ENCODE data around the gene TRIM63.

TRIM63 gene

DNA sequence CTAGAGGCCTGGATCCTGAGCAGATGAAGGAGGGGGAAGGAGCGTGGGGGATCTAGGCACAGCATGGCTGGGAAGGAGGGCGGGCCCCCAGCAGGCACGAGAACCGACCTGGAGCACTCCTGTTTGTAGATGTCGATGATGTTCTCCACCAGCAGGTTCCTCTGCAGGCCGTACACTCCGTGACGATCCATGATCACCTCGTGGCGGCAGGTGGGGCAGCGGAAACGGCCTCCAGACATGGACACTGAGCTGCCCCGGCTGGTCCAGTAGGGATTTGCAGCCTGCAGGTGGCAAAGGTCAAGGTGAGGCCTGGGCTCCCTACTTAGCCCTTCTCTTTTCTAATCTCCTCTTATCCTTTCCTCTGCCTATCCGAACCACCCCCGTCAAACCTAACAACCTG, 1.3 kb downstream of the TRIM63 start:
- in situ Hi-C loops (cut with HindIII; ENCODE audit: low pct_ligation_motif_present, low pct_unique_long_range_greater_than_20kb, low sequenced_read_pairs): no loop called here
- no peak for DNase-seq

DNA sequence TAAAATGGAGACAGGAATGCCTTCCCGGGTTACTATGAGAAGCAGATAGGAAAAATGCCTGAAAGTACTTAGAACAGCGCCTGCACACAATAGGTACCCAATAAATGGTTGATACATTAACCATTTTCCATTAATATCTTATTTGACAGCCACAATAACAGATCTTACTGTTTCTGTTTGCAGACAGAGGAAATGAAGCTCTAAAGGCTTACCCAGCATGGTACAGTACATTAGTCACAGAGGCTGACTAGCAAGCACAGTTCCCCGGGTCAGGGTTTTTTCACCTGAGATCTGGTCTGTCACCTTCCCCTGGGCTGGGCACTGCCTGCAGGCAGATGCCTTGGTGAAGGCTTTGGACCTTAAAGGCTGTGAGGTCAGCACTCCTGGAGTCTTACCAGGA, 2.9 kb downstream of the TRIM63 start:
- in situ Hi-C loops (cut with HindIII; ENCODE audit: low pct_ligation_motif_present, low pct_unique_long_range_greater_than_20kb, low sequenced_read_pairs): no loop called here
- peak; percentile 21 for DNase-seq

DNA sequence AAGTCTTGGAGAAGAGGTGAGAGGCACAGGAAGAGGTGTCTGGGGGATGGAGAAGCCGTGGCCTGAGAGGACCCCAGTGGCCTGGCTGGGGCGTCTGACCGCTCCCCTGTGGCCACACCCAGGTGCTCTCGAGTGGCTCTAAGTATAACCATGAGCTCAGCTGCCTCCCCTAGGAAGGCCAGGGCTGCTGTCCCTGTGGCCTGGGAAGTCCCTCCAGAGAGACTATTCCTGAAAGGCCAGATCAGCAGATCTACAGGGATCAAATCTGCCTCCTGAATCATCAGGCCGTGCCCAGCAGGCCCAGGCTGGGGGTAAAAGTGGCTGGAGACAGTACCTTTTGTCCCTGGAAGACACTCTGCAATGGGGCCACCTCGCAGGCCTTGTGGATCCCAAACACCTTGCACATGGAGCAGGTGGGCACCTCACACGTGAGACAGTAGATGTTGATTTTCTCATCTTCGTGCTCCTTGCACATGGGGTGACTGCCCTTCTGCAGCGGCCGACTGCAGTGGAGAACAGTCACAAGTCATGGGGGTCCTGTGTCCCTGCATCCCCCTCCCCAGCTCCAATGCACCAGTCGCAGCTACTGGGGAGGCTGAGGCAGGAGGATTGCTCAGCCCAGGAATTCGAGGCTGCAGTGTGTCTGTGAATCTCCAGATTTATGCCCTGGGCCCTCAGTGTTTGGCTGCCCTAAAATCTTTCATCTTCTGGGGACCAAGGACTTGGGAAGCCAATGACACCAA, 6.4 kb downstream of the TRIM63 start:
- no peak for DNase-seq
- in situ Hi-C loops (cut with HindIII; ENCODE audit: low pct_ligation_motif_present, low pct_unique_long_range_greater_than_20kb, low sequenced_read_pairs): no loop called here

DNA sequence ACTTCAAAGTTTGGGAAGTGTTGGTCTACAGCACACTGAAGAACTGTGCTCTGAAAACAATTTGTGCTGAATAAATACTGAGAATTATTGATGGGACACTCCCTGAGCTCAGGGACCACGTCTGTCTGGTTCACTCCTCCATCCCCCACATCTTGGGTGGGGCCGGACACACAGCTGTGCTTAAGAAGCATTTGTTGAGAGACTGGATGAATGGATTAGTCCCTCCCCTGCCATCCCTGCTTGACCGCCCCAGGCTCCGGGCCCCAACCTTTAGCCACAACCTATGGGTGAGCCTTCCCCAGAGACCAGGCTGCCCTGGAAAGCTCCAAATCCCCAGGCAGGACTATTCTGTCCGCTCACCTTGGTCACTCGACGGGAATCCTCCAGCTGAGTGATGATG, 7.5 kb downstream of the TRIM63 start:
- in situ Hi-C loops (cut with HindIII; ENCODE audit: low pct_ligation_motif_present, low pct_unique_long_range_greater_than_20kb, low sequenced_read_pairs): no loop called here
- no peak for DNase-seq

DNA sequence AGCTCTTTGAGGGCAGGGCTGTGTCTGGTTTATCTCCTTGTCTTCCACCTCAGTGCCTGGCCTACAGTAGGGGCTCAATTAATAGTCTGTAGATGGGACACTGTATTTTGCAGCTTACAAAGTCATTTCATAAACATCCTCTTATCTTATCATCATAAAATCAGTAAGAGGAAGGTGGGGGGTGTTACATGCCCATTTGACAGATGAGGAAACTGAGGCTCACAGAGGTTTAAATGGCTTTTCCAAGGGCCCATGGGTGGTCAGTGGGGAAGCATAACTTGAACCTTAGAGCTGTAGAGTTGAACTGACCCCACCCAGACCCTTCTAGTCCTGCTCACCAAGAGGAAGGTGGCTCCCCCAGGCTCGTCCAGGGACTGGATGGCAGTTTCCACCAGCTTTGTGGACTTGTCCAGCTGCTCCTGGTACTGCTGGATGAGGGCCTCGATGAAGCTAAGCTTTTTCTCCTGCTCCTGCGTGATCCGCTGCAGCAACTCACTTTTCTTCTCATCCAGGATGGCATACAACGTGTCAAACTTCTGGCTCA, 9.3 kb downstream of the TRIM63 start:
- DNase-seq: no peak
- in situ Hi-C loops (cut with HindIII; ENCODE audit: low pct_ligation_motif_present, low pct_unique_long_range_greater_than_20kb, low sequenced_read_pairs): no loop called here

DNA sequence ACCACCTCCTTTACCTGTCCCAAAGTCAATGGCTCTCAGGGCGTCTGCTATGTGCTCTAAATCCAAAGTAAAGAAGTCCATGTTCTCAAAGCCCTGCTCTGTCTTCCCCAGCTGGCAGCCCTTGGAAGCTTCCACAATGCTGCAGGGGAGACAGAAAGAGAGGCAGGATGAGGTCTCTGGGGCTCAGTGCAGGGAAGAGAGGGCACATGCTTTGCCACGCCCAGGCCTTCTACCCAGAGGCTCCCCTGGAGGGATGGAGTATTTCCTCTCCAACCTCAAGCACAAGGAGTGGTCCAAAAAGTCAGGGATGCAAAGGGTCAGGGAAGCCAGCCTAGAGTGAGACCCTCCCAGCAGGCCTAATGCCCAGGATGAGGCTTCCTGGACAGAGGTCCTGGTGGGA, 10.2 kb downstream of the TRIM63 start:
- in situ Hi-C loops (cut with HindIII; ENCODE audit: low pct_ligation_motif_present, low pct_unique_long_range_greater_than_20kb, low sequenced_read_pairs): no loop called here
- DNase-seq: no peak

DNA sequence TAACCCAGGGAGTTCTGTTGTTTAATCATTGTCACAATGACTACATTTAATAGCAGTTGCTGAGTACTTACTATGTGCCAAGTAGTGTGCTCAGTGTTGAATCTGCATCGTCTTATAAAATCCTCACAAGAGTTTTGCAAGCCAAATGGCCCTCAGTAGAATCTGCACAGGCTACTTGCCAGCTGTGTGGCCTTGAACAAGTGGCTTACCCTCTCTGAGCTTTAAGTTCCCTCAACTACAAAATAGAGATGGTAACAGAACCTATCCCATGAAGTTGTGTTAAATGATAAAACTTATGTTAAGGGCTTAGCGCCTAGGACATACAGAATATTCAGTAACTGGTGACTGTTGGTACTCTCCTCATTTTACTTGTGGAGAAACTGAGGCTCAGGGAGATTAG, 12.4 kb downstream of the TRIM63 start:
- in situ Hi-C loops (cut with HindIII; ENCODE audit: low pct_ligation_motif_present, low pct_unique_long_range_greater_than_20kb, low sequenced_read_pairs): no loop called here
- no peak for DNase-seq

DNA sequence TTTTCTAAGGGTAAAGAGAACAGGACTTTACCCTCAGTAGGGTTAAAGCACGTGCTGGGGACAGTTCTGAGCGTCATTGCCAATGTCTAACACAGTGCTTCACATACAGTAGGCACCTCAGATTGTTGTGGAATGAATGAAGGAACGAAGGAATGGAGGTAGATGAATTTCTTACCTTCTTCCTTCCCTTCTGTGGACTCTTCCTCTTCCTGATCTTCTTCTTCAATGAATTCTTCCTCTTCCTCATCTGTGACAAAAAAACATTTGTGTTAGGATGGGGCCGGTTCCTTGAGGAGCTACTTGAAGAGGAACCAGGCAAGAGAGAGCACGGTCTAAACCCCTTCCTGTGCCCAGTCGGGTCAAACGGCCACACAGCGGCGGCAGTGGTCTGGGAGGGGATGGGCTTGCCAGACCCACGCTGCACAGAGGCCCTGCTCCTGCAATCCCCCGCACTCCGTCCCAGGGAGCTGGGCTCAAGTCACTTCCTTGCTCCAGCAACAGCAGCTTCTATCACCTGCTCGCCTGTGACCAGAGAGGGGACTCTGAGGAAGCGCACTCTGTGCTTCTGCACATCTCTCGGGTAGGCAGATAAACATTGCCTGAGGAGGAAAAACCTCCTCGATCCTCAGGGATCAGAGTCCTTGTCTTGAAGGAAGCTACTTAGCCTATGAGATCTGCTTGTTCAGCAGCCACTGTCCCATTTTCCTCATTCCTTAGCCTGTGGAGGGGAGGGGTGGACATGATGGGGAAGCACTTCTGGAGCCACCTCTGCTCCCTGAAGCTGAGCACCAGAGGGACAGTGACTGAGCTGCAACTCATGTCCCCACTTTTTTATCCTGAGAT, 13.5 kb downstream of the TRIM63 start:
- no peak for DNase-seq
- in situ Hi-C loops (cut with HindIII; ENCODE audit: low pct_ligation_motif_present, low pct_unique_long_range_greater_than_20kb, low sequenced_read_pairs): no loop called here

DNA sequence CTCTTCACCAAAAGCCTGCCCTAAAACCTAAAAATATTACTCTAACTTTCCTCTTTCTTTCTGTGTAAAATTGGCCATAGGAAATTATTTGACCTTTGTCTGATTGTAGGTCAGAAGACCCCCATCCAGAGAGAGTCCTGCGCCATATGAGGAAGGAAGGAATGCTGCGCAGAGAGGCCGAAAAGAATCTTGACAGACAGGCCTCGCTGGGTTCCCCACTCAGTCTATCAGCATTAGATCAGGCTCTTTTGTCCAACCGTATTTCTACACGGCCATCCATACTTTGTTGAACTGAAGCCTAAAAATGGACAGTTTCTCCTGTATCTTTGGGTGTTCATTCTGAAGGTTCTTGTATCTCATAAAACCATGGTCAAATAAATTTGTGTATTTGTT, 17.2 kb downstream of the TRIM63 start:
- in situ Hi-C loops (cut with HindIII; ENCODE audit: low pct_ligation_motif_present, low pct_unique_long_range_greater_than_20kb, low sequenced_read_pairs): no loop called here
- DNase-seq: no peak

DNA sequence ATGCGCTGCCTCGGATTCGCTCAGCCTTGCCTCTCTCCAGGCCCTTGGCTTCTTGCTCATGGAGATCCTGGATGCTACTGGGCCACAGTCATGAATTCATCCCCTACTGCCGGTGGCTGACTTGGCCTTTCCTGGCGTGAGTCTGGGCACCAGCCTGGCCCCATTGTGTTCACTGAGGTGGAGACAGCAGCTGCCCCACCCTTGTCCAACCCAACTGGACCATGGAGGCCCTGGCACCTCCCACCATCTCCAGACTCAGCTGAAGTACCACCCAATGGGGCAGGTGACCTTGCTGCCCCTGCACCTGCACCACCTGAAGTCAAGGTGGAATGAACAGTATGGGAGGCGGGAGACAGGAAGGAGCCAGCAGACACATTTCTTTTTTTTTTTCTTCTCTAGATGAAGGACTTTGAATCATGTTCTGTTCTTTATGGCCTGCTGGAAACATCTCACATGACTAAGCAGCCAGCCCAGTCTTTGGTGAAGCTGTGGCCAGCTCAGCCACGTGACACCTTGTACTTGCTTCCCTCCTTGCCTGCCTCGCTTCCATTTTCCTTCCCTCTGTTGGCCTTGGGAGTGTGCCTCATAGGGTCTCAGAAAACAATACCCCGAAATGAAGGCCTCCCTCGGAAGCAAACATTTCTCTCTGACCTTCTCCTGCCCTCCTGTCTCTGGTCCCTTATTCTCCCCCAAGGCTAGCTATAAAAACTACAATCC, 17.7 kb downstream of the TRIM63 start:
- in situ Hi-C loops (cut with HindIII; ENCODE audit: low pct_ligation_motif_present, low pct_unique_long_range_greater_than_20kb, low sequenced_read_pairs): no loop called here
- DNase-seq: no peak

DNA sequence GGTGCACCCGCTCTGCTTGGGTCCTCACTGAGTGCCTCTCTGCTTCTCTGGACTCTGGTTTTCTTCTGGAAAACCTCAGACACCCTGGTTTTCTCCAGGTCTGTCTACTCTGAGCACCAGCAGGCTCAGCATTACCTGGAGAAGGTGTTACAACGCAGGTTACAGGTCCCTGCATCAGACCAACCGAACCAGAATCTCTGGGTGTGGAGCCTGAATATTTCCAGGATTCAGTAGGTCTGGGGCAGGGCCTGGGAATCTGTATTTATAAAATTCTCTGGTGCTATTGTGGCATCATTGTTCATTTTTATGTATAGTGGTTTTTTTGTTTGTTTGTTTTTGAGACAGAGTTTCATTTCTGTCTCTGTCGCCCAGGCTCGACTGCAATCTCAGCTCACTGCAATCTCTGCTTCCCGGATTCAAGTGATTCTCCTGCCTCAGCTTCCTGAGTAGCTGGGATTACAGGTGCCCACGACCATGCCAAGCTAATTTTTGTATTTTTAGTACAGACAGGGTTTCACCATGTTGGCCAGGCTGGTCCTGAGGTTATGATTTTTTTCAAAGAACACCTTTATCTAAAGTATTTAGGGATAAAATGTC, 20.1 kb downstream of the TRIM63 start:
- DNase-seq: no peak
- in situ Hi-C loops (cut with HindIII; ENCODE audit: low pct_ligation_motif_present, low pct_unique_long_range_greater_than_20kb, low sequenced_read_pairs): no loop called here

DNA sequence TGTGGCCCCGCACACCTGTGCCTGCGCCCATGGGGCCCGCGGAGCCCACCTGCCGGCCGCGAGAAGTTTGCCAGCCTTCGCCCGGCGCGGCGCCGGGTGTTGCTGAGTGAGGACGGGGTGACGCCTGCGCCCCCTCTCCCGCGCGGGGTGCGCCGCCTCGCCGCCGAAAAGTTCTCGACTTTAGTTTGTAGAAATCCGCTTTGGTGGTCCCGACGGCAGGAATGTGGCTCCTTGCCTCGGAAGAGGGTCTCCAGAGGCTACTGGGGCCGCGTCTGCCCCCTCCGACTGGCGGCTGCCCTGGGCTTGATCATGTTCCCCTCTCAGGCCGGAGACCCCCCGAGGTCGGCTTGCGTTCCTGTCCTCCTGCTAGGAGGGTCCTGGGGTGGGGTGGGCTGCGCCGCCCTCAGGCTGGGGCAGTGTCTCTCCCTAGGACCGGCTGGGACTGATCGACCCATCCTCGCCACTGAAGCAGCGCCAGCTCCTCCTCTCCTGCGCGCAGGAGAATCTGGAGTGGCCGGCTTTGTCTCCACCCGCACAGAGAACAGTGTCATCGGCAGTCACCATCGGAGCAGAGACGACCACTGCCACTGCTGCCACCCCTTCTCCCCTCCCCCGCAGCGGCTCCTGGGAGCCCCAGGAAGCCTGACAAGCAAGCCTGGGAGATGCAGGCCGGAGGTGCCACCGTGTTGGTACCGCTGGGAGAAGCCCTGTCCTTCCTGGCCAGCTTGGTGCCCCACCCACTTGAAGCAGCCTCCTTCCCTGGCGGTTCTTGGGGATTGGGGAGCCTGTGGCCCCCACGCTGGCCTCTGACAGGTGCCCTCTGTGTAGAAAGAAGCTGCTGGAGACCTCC, 21.0 kb downstream of the TRIM63 start:
- in situ Hi-C loops (cut with HindIII; ENCODE audit: low pct_ligation_motif_present, low pct_unique_long_range_greater_than_20kb, low sequenced_read_pairs): no loop called here
- DNase-seq: no peak

DNA sequence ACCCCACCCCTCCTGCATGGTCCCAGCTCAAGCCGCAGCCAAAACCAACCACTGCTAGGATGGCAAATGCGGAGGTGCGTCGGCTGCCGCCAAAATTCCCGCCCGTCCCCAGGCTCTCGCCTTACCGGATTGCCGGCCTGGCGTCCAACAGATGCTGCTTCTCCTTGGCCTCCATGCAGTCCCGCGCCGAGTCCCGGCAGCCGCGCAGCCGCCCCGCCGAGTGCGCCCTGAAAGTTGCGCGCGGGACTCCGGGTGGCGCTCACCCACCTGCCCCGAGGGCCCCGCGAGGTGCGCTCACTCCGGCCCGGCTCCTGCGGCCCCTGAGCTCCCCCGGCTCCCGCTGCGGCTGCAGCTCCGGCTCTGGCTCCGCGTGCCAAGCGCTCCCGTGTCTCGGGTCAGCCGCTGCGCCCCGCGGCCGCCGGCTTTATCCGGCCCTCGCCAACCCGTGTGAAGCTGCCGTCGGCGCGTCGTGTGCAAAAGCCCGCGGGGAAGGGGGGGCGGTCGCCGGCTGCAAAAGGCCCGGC, 21.6 kb downstream of the TRIM63 start, which contains the start of gene SLC30A2:
Gene SLC30A2 (minus strand): TSS at position 397 of the 524 bp plus-strand sequence. CDS start 222 bp downstream, at position 175.
- DNase-seq: no peak
- in situ Hi-C loops (cut with HindIII; ENCODE audit: low pct_ligation_motif_present, low pct_unique_long_range_greater_than_20kb, low sequenced_read_pairs): no loop called here

DNA sequence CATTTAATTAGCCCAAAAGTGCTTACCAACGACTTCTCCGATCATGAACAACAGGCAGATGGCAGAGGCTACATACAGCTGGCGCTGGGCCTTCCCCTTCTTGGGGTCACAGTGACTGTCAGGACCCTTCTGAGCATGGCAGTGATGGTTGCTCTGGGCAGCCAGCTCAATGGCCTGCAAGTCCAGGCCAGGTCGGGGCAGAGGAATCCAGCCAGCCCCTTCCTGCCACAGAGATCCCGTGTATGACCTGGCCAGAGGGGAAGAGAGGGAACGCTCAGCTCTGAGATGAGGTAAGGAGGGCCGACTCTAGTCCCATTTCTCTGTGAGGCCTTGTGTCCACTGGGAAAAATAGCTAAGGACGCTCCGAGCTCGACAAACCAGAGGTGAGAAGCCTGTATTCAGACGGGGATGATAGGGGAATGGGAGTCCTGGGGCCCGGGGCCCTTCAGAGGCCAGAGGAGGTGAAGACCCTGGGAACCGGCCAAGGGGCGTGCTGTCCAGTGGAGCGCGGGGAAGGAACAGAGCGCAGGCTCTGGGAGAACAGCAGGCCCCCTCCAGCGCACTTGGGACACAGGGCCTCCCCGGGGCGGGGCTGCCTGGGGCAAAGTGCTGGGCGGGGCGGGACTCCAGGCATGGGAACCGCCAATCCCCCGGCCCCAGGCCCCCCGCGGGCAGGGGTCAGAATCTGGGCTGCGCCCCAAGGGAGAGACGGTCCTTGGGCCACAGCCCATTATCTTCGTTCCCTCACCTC, 22.3 kb downstream of the TRIM63 start:
- DNase-seq: no peak
- in situ Hi-C loops (cut with HindIII; ENCODE audit: low pct_ligation_motif_present, low pct_unique_long_range_greater_than_20kb, low sequenced_read_pairs): no loop called here

DNA sequence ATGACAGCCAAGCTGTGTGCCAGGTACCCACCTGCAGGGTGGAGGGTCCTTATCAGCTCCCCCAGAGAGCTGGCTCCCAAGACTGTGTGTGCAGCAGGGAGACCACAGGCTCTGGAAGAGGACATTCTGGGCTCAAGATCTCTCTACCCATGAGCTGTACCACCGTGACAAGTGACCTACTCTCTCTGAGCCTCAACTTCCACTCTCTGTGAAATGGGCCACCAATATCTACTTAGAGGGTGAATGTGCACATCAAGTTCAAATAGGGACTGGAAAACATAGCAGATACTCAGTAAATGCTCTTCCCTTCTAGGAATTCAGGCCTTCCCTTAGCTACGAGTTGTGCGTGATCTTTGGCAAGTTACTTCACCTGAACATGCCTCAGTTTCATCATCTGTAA, 23.0 kb downstream of the TRIM63 start:
- no peak for DNase-seq
- in situ Hi-C loops (cut with HindIII; ENCODE audit: low pct_ligation_motif_present, low pct_unique_long_range_greater_than_20kb, low sequenced_read_pairs): no loop called here

DNA sequence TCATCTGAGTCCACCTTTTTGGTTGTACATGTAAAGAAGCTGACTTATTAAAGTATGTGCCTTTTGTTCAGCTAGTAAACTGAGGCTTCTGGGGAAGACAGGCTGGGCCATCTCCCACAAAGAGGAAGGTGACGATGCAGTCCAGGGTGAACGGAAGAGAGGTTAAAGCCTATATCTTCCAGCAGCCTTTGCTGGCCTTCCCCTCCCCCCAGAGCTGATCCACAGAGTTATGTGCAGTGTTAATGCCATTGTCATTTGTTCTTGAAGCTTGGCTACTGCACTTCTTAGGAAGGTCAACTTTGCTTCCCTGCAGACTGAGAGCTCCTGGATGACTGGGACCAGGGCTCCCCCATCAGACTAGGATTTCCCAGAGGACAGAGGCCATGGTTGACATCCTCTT, 23.7 kb downstream of the TRIM63 start:
- in situ Hi-C loops (cut with HindIII; ENCODE audit: low pct_ligation_motif_present, low pct_unique_long_range_greater_than_20kb, low sequenced_read_pairs): no loop called here
- DNase-seq: no peak

DNA sequence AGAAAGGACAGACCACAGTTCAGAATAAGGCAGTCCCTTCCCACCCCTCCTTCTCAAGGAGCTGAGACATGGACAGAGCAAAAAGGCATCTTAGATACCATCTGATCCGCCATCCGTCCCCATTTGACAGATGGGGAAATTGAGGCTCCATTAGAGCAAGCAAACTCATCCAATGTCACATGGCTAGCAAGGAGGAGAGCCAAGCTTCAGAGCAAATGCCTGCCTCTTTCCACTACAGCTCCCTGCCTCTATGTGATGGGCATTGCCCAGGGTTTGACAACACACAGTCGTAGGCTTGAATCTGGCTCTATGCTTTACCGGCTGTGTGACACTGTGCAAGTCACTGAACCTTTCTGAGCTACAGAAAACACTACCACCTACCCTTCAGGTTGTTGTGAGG, 25.5 kb downstream of the TRIM63 start:
- no peak for DNase-seq
- in situ Hi-C loops (cut with HindIII; ENCODE audit: low pct_ligation_motif_present, low pct_unique_long_range_greater_than_20kb, low sequenced_read_pairs): no loop called here
